Measurements from ENCODE around the gene NCAM2.

Gene NCAM2

DNA sequence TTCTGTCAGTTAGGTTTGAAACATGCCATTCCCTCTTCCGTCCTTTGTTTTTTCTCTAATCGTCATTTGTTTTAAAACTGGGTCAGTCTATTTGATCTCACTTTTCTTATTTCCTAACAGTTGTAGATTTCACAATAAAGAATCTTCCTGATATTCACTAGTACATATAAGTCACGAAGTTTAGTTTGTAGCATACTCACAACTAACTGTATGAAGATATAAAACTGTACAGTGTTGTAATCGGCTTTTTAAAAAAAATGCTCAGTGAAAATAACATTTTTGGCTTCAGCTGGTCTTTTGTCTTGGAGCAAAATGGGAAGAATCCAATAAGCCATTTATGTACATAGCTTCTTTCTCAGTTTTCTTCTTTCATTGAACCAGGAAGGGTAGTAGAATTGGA is 78.3 kb downstream of the NCAM2 start:
- no peak for DNase-seq (ENCODE audit: low read depth in 1 of 2, low spot score in 1 of 2)
- no peaks in the 10 kb centered on the region for H3K27me3 ChIP-seq (ENCODE audit: insufficient read depth, poor library complexity, severe bottlenecking)
- H3K4me3 ChIP-seq (replicated peaks; ENCODE audit: insufficient read depth, low read length): no peak overlapping the region
- no peak overlapping the region for H3K27ac ChIP-seq (replicated peaks)
- TF ChIP-seq SPI1 (IDR thresholded peaks at IDR 0.05; ENCODE audit: borderline replicate concordance, low read depth) (no peak), GABPA (IDR thresholded peaks at IDR 0.05; ENCODE audit: low read depth) (no peak)

DNA sequence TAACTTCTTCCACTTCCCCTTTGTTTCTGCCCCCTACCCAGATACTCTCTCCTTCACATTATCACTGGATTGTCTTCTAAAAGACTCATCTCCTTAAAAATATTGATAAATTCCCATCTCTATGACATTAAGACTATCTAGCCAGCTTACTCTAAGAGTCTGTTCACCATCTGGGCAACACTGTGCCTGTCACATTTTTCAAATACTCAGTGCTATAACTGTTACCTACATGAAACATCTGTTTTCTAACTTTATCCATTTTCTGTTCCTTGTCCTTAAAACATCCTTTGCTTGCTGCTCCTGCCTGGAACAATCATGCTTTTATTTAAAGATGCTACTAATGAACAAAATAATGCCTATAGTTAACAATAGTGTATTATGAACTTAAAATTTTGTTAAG is 81.4 kb downstream of the NCAM2 start:
- Histone ChIP-seq H3K27ac (replicated peaks) (no peak overlapping the region), H3K27me3 (ENCODE audit: insufficient read depth, poor library complexity, severe bottlenecking) (no peaks in the 10 kb centered on the region), H3K4me3 (replicated peaks; ENCODE audit: insufficient read depth, low read length) (no peak overlapping the region)
- DNase-seq (ENCODE audit: low read depth in 1 of 2, low spot score in 1 of 2): no peak
- TF ChIP-seq SPI1 (IDR thresholded peaks at IDR 0.05; ENCODE audit: borderline replicate concordance, low read depth) (peak; percentile 30; the same call in 1 of the 2 replicates), GABPA (IDR thresholded peaks at IDR 0.05; ENCODE audit: low read depth) (no peak)

DNA sequence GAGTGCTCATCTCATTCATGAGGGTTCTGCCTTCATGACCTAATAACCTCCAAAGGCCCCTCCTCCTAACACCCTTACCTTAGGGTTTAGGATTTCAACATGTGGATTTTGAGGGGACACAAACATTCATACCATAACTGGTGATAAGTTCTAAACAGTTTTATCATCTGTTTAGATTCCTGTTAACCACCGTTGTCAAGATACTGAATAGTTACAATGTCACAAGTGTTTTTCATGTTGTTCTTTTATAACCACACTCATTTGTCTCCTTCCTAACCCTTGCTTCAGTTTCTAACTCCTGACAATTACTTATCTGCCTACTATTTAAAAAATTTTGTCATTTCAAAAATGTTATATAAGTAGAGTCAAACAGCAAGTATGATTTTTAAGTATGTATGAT is 86.0 kb downstream of the NCAM2 start:
- DNase-seq (ENCODE audit: low read depth in 1 of 2, low spot score in 1 of 2): no peak
- Histone ChIP-seq H3K4me3 (replicated peaks; ENCODE audit: insufficient read depth, low read length) (no peak overlapping the region), H3K27ac (replicated peaks) (no peak overlapping the region), H3K27me3 (ENCODE audit: insufficient read depth, poor library complexity, severe bottlenecking) (no peaks in the 10 kb centered on the region)
- TF ChIP-seq SPI1 (IDR thresholded peaks at IDR 0.05; ENCODE audit: borderline replicate concordance, low read depth): no peak
- TF ChIP-seq, protein P1, sequence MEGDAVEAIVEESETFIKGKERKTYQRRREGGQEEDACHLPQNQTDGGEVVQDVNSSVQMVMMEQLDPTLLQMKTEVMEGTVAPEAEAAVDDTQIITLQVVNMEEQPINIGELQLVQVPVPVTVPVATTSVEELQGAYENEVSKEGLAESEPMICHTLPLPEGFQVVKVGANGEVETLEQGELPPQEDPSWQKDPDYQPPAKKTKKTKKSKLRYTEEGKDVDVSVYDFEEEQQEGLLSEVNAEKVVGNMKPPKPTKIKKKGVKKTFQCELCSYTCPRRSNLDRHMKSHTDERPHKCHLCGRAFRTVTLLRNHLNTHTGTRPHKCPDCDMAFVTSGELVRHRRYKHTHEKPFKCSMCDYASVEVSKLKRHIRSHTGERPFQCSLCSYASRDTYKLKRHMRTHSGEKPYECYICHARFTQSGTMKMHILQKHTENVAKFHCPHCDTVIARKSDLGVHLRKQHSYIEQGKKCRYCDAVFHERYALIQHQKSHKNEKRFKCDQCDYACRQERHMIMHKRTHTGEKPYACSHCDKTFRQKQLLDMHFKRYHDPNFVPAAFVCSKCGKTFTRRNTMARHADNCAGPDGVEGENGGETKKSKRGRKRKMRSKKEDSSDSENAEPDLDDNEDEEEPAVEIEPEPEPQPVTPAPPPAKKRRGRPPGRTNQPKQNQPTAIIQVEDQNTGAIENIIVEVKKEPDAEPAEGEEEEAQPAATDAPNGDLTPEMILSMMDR (IDR thresholded peaks at IDR 0.05; ENCODE audit: insufficient read depth, low read length): no peak
- TF ChIP-seq, protein P2, sequence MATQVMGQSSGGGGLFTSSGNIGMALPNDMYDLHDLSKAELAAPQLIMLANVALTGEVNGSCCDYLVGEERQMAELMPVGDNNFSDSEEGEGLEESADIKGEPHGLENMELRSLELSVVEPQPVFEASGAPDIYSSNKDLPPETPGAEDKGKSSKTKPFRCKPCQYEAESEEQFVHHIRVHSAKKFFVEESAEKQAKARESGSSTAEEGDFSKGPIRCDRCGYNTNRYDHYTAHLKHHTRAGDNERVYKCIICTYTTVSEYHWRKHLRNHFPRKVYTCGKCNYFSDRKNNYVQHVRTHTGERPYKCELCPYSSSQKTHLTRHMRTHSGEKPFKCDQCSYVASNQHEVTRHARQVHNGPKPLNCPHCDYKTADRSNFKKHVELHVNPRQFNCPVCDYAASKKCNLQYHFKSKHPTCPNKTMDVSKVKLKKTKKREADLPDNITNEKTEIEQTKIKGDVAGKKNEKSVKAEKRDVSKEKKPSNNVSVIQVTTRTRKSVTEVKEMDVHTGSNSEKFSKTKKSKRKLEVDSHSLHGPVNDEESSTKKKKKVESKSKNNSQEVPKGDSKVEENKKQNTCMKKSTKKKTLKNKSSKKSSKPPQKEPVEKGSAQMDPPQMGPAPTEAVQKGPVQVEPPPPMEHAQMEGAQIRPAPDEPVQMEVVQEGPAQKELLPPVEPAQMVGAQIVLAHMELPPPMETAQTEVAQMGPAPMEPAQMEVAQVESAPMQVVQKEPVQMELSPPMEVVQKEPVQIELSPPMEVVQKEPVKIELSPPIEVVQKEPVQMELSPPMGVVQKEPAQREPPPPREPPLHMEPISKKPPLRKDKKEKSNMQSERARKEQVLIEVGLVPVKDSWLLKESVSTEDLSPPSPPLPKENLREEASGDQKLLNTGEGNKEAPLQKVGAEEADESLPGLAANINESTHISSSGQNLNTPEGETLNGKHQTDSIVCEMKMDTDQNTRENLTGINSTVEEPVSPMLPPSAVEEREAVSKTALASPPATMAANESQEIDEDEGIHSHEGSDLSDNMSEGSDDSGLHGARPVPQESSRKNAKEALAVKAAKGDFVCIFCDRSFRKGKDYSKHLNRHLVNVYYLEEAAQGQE (IDR thresholded peaks at IDR 0.05; ENCODE audit: insufficient replicate concordance, low read depth): no peak
- no peak for TF ChIP-seq POLR2AphosphoS5 (IDR thresholded peaks at IDR 0.05; ENCODE audit: low read depth)

DNA sequence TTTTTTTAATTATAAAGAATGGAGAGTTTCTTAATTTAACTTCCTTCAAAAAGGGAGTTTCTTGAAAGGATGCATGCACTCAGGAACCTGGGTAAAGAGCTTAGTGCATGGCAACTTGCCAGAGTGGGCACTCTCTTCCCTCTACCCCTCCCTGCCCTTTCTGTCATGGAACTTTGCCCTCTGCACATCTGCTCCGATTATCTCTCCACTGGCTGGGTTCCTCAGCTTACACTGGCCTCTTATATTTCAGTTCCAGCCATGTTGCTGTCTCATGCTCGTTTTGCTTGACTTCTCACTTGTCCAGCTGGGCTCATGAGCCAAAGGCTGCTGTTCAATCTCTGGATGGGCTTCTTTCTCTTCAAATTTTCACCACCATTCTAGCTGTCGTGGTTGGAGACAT is 87.0 kb downstream of the NCAM2 start:
- no peaks in the 10 kb centered on the region for H3K27me3 ChIP-seq (ENCODE audit: insufficient read depth, poor library complexity, severe bottlenecking)
- DNase-seq (ENCODE audit: low read depth in 1 of 2, low spot score in 1 of 2): no peak
- H3K27ac ChIP-seq (replicated peaks): no peak overlapping the region
- TF ChIP-seq, protein P1 (IDR thresholded peaks at IDR 0.05; ENCODE audit: insufficient read depth, low read length): no peak
- TF ChIP-seq POLR2AphosphoS5 (IDR thresholded peaks at IDR 0.05; ENCODE audit: low read depth) (no peak), SPI1 (IDR thresholded peaks at IDR 0.05; ENCODE audit: borderline replicate concordance, low read depth) (no peak), GABPA (IDR thresholded peaks at IDR 0.05; ENCODE audit: low read depth) (no peak)
- TF ChIP-seq, protein P2 (IDR thresholded peaks at IDR 0.05; ENCODE audit: insufficient replicate concordance, low read depth): no peak
- H3K4me3 ChIP-seq (replicated peaks; ENCODE audit: insufficient read depth, low read length): no peak overlapping the region

DNA sequence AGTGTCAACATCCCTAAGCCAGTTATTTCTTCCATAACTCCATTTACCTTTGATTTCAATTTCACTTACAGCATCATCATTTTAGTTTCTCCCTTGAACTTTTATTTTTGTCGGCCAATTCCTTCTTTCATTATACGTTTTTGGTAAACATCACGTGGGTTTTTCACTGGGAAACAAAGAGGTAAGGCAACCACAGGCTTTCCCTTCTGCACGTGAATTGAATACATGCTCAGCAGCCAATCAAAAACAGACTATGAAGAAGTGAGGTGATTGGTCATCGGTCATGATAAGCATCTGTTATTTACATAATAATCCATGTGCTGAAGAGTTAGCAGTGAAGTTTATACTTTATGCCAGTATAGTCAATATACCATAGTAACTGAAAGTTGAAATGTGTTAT is 98.7 kb downstream of the NCAM2 start:
- Histone ChIP-seq H3K4me3 (replicated peaks; ENCODE audit: insufficient read depth, low read length) (no peak overlapping the region), H3K27me3 (ENCODE audit: insufficient read depth, poor library complexity, severe bottlenecking) (no peaks in the 10 kb centered on the region), H3K27ac (replicated peaks) (no peak overlapping the region)
- TF ChIP-seq, protein P1 (IDR thresholded peaks at IDR 0.05; ENCODE audit: insufficient read depth, low read length): no peak
- no peak for DNase-seq (ENCODE audit: low read depth in 1 of 2, low spot score in 1 of 2)

Data from HL-60 (cell line).